GM18498 (cell line): Measurements from ENCODE around the gene TMEM14A.

ENCODE experiments used
- ATAC-seq: cut with Tn5 transposase; IDR thresholded peaks from one replicate; pipeline ENCODE4 v1.9.1; 2021; ENCODE audit warnings: mild to moderate bottlenecking, moderate library complexity; ENCODE audit not compliant: unreplicated experiment

The TMEM14A gene

GRCh38 chr6:52670502-52671409 is at the start of gene TMEM14A:
Gene TMEM14A (plus strand): TSS chr6:52671113. CDS start chr6:52677103, 5,990 bp downstream.
- peak; percentile 98 for ATAC-seq

- ATAC-seq, result no peak
These were observed 49.3 kb upstream of the TMEM14A start for GRCh38 chr6:52621631-52622030.

- ATAC-seq, result no peak
These were observed 48.1 kb upstream of the TMEM14A start for GRCh38 chr6:52622810-52623209.

GRCh38 chr6:52632011-52632410 is 38.9 kb upstream of the TMEM14A start:
- ATAC-seq, result no peak

- no peak for ATAC-seq
These were observed 36.7 kb upstream of the TMEM14A start for GRCh38 chr6:52634211-52634610.

GRCh38 chr6:52635049-52635577 is 35.8 kb upstream of the TMEM14A start:
- no peak for ATAC-seq

- no peak for ATAC-seq
These were observed 34.1 kb upstream of the TMEM14A start for GRCh38 chr6:52636830-52637229.

- no peak for ATAC-seq
These were observed 31.4 kb upstream of the TMEM14A start for GRCh38 chr6:52639493-52639892.

- ATAC-seq, result no peak
These were observed 30.7 kb upstream of the TMEM14A start for GRCh38 chr6:52640170-52640569.

- ATAC-seq, result no peak
These were observed 30.0 kb upstream of the TMEM14A start for GRCh38 chr6:52640916-52641315.

- ATAC-seq, result no peak
These were observed 29.5 kb upstream of the TMEM14A start for GRCh38 chr6:52641388-52641787.

GRCh38 chr6:52641826-52642225 is 29.1 kb upstream of the TMEM14A start:
- ATAC-seq, result no peak

GRCh38 chr6:52642368-52642767 is 28.5 kb upstream of the TMEM14A start:
- no peak for ATAC-seq

GRCh38 chr6:52643158-52643557 is 27.8 kb upstream of the TMEM14A start:
- no peak for ATAC-seq

GRCh38 chr6:52644253-52644652 is 26.7 kb upstream of the TMEM14A start:
- ATAC-seq, result no peak

- no peak for ATAC-seq
These were observed 24.9 kb upstream of the TMEM14A start for GRCh38 chr6:52645976-52646375.

GRCh38 chr6:52647199-52647598 is 23.7 kb upstream of the TMEM14A start:
- no peak for ATAC-seq

GRCh38 chr6:52649536-52650160 is 21.3 kb upstream of the TMEM14A start:
- no peak for ATAC-seq

GRCh38 chr6:52650941-52651340 is 20.0 kb upstream of the TMEM14A start:
- ATAC-seq, result no peak

GRCh38 chr6:52653151-52653550 is 17.8 kb upstream of the TMEM14A start:
- ATAC-seq, result no peak

GRCh38 chr6:52654007-52654406 is 16.9 kb upstream of the TMEM14A start:
- no peak for ATAC-seq

GRCh38 chr6:52654592-52654991 is 16.3 kb upstream of the TMEM14A start:
- ATAC-seq, result no peak
